NCI-H187 (cell line): Measurements from ENCODE around the gene DAPK2.
"Not testable (repeated sequence)": the region's sequence is repeated elsewhere in the genome, so short reads cannot be mapped to it uniquely, and the experiment has no call there.

Source experiments
- DNase-seq, 2 experiments: peaks; one replicate each; lab custom pipeline; 2025; lab: John Stamatoyannopoulos, UW

DAPK2 gene

DNA sequence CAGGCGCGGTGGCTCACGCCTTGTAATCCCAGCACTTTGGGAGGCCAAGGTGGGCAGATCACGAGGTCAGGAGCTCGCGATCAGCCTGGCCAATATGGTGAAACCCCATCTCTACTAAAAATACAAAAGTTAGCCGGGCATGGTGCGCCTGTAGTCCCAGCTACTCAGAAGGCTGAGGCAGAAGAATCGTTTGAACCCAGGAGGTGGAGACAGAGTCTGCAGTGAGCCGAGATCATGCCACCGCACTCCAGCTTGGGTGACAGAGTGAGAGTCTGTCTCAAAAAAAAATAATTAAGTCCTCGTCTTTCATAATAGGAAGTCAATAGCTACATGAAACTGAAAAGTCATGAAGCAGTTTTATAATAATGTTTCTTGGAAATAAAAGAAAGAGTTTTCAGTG is 7.4 kb upstream of the DAPK2 start:
- not testable (repeated sequence) for DNase-seq

DNA sequence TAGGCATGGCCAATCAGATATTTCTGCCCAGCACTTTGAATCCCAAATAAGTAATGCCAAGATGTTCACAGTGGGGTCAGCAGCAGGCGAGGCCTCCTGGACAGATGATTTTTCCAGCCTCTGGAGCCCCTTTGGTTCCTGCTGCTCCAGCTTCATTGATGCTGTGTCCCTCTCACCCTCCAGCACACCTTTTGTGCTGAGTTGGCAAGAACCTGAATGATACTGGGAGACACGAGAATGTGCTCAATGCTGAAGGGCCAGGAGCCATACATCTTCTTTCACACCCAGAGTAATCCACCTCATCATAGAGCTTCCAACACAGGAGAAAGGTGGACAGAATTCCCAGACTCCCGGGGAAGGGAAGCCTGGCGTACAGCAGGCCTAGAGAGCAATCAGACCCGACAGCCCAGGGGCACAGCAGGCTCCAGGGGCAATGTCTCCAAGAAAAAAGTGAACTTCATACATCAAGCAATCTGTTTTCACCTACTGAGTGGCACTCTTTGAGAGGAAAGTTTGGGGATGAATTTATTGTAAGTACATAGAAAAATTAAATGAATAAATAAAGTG is 6.7 kb upstream of the DAPK2 start:
- DNase-seq: no peak

DNA sequence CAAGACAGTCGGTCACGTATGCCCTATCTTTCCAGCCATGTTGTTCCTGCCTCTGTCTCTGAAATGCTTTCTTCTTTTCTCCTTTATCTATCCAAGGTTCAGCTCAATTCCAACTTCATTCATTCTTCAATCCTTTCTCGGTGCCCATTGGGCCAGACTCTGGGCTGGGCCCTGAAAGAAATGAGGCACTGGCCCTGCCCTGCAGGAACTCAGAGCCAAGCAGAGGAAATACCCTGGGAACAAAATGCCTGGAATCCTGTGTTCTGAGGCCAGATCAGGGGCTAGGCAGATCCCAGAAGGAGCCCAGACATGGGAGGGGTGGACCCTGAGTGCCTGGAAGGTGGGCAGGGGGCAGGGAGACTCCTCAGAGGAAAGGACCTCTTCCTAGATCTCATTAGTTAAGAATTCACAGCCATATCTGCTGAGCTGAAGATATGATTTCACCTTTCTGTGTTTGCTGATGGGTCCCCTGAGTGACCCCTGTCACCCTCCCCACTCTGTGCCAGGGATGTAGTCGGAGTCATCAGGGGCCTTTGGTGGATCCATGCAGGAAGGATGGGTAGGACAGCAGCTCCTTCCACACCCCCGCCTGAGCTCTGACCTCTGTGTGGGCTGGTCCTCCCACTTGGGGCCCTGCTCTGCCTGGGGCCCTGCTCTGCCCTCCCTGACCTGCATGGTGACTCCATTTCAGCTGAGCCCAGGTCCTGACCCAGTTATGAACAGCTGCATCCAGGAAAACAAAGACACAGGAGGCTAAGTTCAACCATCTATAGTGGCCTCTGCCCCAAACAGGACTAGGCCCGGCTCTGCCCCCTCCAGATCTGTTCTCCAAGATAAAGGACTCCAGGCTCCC is 5.3 kb upstream of the DAPK2 start:
- no peak for DNase-seq

DNA sequence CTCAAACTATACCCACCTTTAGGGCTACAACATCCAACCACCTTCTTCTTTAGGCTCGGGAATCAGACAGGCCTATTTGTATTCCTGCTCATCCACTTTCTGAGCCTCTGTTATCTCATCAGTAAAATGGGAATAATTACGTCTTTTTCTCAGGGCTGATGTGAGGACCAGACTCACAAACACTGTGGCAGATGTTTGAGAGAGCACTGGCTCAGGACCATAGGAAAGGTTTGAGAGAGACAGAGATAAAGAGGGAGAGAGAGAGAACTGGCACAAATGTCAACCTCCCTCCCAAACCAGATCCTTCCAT is 4.8 kb upstream of the DAPK2 start:
- no peak for DNase-seq

DNA sequence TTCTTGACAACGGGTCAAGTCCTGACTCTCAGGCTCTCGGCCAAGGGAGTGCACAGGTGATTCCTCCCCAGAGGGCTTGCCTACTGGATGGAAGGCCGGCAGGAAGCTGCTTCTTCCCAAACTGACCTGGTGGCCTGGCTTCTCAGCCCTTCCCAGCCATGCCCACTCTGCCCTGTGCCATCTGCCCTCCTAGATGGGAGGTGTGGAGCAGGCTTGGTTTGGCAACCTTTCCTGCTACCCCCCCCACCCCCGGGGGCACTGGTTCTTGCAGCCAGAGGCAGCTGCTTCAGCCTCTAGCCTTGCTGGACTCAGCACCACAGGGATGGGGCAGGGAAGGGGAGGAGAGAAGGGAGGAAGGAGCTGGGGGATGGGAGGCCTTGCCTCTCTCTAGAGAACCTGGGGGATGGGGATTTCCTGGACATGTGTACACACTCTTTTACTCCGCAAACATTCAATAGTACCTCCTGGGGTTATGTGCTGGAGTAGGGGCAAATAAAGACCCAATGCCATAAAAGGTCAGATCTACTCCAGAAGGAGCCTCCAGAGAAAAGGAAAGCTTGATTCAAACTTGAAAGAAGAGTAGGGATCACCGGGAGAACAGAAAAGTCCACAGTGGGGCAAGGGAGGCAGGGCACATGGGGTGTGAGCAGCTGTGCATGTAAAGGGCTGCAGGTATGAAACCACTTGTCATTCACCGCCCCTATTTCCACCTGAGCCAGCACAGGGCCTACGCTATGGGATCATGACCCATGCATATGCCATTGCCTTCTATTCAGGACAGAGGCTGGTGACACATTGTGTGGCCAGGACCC is 4.2 kb upstream of the DAPK2 start:
- DNase-seq: no peak

DNA sequence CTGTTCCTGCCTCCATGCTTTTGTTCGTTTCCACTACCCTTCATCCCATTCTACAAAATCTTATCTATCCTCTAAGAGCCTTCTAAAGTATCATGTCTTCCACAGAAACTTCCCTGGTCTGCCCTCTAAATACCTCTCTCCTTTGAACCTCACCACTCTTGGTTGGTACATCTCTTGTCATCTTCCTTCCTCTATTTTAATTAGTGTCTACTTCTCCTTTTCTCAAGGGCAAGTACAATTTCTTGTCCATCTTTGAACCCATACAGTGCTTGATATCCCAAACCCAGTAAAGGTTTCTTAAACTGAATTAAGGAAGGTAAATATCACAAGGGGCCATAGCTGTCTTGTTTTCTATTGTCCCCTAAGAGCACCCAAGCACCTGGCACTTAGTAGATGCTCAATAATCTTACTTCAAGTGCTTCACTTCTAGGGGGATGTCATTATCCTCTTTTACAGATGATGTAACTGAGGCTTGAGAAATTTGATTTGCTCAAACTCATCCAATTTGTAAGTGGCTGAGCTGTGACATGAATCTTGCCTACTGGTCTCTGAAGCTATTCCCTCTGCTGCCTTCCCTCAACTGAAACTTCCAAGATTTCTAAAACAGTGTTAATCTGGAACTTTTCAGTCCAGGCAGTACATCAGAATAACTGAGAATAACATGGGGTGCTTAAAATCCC is 2.6 kb upstream of the DAPK2 start:
- DNase-seq: no peak

DNA sequence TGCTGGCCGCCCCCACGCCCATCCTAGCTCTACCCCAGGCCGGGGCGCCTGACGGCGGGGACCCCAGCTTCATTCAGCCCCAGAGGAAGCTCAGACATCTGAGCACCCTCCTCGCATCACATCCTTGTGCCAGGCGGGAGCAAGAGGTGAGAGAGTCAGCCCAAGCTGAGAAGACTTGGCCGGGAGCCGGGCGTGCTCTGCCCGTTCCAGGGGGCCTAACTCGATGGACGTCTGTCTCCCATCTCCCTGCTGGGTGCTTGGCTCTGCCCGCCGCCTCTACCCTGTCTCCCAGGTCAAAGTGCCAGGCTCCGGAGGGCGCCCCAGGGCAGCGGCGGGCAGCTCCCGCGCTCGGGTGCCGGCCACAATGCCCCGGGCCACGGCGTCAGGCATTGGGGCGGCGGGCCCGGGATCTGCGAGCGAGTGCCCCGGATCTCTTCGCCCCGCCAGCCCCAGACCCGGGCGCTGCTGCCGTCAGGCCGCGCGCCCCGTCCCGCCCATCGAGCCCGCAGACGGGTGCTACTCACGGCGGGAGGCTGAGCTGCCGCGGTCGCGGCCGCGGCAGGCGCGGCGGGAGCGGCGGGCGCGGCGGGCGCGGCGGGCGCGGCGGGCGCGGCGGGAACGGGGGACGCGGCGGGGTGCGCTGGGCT is 388 bp downstream of the DAPK2 start:
- DNase-seq: no peak

DNA sequence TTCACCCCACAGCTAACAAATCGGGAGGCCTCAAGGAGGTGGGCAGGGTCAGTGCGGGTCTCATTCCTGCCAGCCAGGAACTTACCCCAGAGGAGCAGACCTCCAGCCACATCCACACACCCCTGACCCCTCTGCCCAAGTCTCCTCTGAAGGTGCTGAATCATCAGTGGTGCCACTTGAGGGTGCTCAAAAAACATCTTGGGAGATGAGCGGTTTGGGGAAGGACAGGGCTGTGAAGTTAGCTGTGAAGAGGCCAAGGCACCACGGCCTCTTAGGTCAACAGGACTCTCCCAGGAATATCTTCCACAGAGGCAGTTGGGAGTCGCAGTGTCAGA is 1.2 kb downstream of the DAPK2 start:
- DNase-seq: no peak

DNA sequence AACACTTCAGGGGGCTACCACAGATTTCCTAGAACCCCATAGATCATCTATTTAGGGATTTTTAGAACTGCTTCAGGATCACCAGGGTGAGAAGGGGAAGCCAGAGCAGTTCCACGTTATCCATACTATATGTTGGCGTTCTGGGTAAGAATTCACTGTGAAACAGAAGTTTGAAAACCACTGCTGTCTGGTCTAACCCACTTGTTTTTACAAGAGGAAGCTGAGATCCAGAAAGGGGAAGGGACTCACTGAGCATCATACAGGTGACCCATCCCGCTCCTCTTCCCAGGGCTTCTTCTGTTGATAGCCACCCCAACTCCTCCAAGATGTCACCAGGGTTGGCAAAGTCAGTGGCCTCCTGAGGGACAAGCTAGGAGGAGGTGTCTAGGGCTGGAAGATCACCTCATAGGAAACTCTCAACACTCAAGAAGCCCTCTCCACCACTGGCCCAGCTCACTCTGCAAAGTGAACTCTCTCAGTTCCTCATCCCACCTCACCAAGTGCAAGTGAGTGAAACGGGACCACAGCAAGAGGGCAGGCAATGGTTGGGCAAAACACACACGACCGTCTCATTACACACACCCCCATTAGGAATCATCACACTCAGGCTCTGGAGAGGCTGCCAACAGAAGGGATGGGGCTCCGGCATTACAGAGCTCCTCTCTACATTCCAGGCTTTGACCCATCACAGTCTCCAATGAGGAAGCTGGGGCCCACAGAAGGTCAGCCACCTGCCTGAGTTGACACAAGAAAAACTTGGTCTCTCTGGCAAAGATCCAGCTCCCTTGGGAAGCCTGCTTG is 1.8 kb downstream of the DAPK2 start:
- no peak for DNase-seq

DNA sequence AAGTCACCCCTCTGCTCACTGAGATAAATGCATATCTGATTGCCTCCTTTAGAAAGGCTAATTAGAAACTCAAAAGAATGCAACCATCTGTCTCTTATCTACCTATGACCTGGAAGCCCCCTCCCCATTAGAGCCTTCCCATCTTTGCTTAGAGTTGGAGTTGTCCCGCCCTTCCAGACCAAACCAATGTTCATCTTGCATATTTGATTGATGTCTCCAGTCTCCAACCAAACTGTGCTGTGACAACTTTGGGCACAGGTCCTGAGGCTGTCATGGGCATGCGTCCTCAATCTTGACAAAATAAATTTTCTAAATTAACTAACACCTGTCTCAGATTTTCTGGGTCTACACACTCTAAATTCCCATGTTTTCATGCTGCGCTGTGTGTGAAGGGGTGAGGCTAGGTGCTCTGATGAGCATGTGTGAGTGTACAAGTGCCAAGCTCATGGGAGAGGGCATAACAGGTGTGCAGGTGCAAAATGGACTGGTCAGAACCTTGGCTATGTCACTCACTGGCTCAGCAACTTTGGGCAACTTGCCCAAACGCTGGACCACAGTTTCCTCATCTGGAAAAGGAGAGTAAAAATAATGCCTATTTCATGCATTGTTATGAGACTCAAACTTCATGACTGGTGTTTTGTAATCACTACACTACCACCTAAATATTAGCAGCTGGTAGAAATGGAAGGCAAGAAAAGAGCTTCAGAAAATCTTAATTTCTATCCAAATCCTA is 7.2 kb downstream of the DAPK2 start:
- no peak for DNase-seq

DNA sequence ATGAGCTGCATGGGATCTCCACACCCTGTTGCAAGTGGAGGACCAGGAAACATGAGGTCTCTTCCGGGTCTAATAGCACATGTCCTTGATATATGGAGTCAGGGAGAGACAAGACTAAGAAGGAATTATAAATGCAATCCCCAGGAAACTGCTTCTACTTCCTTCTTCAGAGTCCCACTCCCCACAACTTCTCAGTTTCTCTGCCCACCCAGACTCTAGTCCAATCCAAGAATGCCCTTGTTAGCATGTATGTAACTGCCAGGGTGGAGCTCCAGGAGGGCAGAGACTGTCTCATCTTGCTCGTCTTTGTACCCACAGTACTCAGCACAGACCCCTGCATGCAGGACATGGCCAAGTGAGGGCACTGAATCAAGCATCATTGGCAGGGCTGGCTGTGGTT is 8.3 kb downstream of the DAPK2 start:
- no peak for DNase-seq

DNA sequence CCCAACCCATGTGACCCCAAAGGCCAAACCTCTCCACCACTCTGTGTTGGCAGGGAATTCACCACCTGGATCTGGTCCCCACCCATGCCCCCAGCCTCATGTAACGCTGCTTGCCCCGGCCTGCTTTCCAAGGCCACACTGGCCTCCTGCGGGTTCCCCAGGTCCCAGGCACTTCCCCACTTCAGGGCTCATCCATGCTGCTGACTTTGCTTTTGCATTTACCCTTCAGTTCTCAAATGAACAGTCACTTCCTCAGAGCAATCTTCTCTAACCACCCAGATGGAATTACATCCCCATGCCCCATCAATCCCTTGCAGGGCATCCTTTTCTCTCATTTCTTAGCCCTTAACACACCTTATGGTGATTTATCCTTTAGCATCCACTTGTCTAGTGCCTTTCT is 9.2 kb downstream of the DAPK2 start:
- no peak for DNase-seq

DNA sequence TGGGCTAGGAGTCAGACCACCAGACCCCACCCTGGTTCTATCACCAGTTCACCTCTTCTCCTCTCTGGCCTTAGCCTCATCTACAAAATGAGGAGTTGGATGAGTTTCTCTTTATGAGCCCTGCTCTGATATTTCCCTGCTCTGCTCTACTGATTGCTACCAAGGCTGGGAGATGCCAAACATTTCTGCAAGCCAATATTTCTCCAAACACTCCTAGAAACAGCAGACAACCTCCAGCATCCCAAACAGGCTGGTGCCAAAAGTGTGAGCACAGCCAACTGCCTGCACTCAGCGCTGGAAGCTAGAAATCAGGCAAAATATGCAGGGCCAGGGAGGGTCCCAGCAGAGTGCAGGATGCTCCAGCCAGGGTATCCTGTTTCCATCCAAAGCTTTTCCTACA is 10.8 kb downstream of the DAPK2 start:
- no peak for DNase-seq

DNA sequence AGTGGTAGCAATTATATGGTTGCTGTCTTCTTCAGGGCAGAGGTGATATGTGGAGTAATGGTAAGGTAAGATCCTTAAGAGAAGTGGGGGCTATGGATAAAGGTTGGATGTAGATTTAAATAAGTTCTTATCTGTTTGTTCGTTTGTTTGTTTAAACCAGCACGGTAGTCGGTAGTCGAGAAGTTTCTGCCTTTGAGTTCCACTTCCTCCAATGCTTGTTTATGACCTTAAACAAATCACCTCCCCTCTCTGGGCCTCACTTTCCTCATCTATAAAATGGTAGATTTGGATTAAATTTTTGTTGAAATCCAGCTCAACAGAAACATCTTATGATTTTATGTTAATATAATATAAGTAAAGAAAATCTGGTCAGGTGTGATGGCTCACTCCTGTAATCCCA is 11.8 kb downstream of the DAPK2 start:
- no peak for DNase-seq

DNA sequence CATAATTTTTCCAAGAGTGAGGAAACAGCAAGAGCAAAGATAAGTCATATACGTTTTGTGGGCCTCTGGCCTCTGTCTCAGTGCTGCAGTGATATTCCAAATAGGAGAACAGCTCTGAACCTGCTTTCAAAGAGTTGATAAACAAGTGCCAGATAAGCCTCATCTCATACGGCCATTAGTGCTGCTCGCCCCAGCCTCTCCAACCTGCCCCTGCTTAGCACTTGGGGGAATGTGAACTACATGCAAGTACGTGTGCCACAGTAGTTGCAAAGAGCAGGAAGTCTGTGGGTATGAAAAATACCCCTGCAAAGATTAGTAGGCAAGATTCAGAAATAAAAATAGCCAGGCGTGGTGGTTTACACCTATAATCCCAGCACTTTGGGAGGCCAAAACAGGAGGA is 14.0 kb downstream of the DAPK2 start:
- DNase-seq: no peak

DNA sequence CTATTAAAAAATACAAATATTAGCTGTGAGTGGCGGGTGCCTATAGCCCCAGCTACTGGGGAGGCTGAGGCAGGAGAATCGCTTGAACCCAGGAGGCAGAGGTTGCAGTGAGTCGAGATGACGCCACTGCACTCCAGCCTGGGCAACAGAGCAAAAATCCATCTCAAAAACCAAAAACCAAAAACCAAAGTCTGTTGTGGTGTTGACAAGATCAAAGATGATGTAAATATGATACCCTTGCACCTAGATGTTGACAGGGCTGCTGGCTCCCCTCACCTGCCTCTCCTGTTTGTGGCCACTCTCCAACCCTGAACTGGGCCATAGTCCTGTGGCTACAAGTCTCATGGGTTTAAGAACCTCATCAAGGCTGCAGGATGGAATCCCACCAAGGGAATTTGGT is 16.2 kb downstream of the DAPK2 start:
- DNase-seq: no peak

DNA sequence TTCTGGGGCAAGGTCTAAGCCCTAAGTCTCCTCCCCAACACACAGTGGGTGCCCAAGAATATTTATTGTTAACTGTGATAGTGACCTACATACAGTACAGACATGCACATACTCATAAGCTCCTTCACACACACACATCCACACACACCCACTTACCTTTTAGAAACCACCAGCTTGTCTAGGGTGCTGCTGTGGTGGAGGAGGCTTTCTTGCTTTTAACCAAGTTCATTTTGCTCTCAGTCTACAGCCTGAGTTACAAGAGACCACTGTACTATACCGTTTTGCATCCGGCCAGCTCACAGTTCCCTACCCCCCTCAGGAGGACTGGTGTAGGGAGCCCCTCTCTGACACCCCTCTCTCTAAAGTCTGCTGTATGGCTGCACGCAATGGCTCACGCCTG is 16.7 kb downstream of the DAPK2 start:
- no peak for DNase-seq

DNA sequence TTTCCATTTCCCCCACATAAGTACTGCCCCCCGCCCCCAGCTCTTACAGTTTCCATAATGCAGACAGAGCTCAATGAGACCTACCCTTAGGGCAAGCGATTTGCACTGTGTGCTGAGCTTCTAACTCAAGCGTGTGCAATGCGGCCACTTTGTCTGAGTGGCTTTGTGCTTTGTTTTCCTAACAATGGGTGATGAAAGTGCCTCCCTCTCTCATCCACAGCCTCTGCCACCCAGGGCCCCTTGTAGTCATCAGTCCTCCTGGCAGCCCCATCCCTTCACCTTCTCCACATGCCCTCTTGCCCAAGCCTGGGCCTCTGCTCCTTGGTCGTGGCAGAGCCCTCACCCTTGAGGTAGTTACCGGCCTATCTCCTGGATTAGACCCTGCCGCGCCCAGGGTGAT is 17.2 kb downstream of the DAPK2 start:
- DNase-seq: no peak

DNA sequence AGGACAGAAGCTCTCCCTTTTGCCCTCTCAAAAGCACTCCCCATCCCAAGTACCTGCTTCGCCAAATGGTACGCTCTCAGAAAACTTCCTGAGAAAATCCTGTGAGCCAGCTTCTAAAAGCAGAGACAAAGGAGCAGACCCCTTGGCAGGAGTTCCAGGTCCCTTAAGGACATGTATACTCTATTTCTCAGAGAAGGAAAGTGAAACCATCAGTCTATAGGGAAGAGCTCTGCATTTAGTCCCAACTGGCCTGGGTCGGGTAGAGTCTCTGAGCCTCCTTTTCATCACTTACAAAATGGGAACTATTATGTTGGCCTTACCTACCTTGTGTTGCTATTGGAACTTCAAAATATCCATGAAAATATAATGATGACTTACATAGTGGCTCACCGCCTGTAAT is 19.7 kb downstream of the DAPK2 start:
- DNase-seq: no peak

DNA sequence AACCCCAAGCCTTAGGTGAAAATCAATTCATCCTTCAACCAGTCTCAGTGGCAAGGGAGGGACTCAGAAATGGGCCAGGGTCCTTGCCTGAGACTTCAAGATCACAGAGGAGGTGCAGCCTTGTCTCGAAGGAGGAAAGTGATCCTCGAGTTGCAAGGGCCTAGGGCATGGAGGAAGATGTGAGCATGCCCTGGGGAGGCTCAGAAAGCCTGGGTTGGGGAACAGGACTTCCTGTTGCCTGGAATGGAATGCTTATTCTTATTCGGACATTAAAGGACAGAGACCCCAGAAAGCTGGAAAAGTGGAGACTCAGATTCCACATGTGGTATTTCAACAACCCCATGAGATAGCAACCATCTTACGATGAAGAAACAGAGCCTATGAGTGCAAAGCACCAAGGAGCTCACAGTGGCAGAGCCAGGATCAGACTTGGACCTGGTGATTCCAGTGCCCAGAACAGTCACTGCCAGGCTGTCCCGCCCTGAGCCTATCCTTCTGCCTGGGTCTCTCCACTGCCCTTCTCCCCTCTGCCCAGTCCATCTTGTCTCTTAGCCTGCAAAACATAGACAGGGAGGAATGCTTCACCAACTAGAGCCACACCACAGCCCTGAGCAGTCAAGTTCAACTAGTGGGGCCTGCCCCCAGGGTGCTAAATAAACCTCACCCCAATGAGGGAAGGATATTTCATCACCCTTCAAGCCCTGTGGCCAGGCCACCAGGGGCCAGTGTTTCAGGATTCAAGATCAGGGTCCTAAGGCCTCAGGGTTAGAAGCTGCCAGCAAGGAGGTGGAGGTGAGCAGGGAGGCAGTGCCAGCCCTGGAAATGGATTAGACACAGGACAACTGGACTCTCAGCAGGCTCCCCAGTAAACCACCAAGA is 21.9 kb downstream of the DAPK2 start:
- no peak for DNase-seq
